Glutamatergic neuron (in vitro differentiated cells): ENCODE data around the gene HPN. TPM values are rescaled to one million over a fixed set of nuclear protein-coding genes. Genes with fewer than 3 reads are reported as not detected.

Source experiments
- DNase-seq: peaks from one replicate; pipeline ENCODE4 v3.0.0; 2022
- H3K27ac Mint-ChIP-seq: one replicate; pipeline ENCODE4 v1.8.0; 2020; ENCODE audit warnings: mild to moderate bottlenecking, mixed read lengths, inconsistent platforms; ENCODE audit not compliant: unreplicated experiment
- H3K27me3 Mint-ChIP-seq: one replicate; pipeline ENCODE4 v1.8.0; 2020; ENCODE audit warnings: mild to moderate bottlenecking, moderate library complexity, mixed read lengths, inconsistent platforms; ENCODE audit not compliant: unreplicated experiment
- H3K36me3 Mint-ChIP-seq: one replicate; pipeline ENCODE4 v1.8.0; 2020; ENCODE audit warnings: mild to moderate bottlenecking, mixed read lengths, inconsistent platforms; ENCODE audit not compliant: unreplicated experiment
- H3K4me1 Mint-ChIP-seq: one replicate; pipeline ENCODE4 v1.8.0; 2020; ENCODE audit warnings: mild to moderate bottlenecking, low read depth, mixed read lengths, inconsistent platforms; ENCODE audit not compliant: unreplicated experiment
- H3K4me3 Mint-ChIP-seq: one replicate; pipeline ENCODE4 v1.8.0; 2020; ENCODE audit warnings: mild to moderate bottlenecking, mixed read lengths, inconsistent platforms; ENCODE audit not compliant: unreplicated experiment
- H3K9me3 Mint-ChIP-seq: one replicate; pipeline ENCODE4 v1.8.0; 2020; ENCODE audit warnings: mild to moderate bottlenecking, moderate library complexity, mixed read lengths, inconsistent platforms; ENCODE audit not compliant: unreplicated experiment
- CTCF ChIP-seq: fragments of 200-600 bp; sonication (generic); IDR thresholded peaks from one replicate; pipeline ENCODE4 v1.5.0; 2021; ENCODE audit not compliant: partially characterized antibody, unreplicated experiment
- total RNA-seq: library from RNA; stranded (reverse); fragmentation: NEBNext Ultra II Directional; extraction: Animal tissue kit (Norgen Biotek cat#: 25700); gene quantifications from one replicate; pipeline ENCODE4 v1.2.1, GENCODE V29; 2021; ENCODE audit not compliant: unreplicated experiment

HPN gene
- total RNA-seq, 1 donor from 2014 or later: 0.29 TPM

DNA sequence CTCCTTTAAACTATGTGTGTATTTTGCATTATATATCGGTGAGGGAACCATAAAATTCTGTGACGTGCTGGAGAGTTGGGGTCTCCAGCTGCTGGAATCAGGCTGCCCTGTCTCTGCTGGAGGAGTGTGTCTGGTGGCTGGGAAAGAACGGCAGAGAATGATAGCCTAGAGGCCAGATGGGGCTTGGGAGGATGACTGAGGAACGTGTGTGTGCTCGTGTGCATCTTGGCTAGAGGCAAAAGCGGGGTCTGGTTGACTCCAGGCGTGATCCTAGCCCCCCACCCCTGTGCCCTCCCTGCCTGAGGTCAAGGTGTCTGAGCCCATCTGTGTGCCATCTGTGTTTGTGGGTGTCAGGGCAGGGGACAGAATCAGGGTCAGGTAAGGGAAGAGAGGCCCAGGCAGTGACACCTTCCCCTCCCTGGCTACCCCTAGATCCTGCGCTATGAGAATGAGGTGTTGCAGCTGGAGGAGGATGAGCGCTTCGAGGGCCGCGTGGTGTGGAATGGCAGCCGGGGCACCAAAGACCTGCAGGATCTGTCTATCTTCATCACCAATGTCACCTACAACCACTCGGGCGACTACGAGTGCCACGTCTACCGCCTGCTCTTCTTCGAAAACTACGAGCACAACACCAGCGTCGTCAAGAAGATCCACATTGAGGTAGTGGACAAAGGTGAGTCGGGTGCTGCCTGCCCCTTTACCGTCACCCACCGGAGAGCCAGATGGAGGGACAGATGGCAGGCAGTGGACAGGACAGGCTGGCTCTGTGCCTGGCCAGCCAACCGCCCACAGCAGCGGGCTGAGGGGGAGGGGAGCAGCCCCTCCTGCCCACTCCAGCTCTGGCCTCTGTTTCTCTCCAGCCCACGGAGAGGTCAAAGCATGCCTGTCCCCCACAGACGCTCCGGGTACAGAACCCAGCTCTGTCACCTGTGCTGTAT, 8.2 kb upstream of the HPN start:
- Mint-ChIP-seq H3K27ac (peak overlapping the region; percentile 83), H3K27me3 (peaks cover 15% of the 10 kb centered on the region), H3K4me1 (peaks cover 26% of the 10 kb centered on the region), H3K4me3 (peak overlapping the region; percentile 74), H3K9me3 (peaks cover 12% of the 10 kb centered on the region), H3K36me3 (no peaks in the 10 kb centered on the region)
- no peak for TF ChIP-seq CTCF
- no peak for DNase-seq

DNA sequence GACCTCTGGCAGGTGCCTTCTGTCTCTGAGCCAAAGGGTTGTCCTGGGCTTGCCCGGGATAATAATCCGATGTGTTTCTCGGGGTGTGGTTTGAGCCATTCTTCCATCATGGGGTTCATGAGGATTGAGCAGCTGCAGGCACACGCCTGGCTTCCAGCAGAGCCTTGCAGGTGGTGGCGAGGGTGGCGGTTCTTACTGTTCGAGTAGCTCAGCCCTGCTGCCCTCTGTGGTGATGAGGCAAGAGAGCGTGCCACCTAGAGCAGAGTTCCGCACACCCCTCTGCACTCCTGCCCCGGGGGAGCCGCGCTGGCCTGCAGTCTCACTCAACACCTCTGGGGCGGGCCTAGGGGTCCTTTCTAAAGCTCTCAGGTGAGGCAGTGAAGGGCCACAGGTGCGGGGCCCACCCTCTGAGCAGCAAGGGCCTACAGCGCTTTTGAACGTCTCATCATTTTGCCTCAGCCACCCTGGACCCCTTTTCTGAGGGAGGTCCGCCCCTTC, 7.5 kb upstream of the HPN start:
- Mint-ChIP-seq H3K36me3 (no peaks in the 10 kb centered on the region), H3K9me3 (peaks cover 12% of the 10 kb centered on the region), H3K27ac (peak overlapping the region; percentile 66), H3K4me3 (peak overlapping the region; percentile 67), H3K27me3 (peaks cover 18% of the 10 kb centered on the region), H3K4me1 (peaks cover 26% of the 10 kb centered on the region)
- TF ChIP-seq CTCF: no peak
- no peak for DNase-seq

GRCh38 chr19:35034588-35035382, 6.7 kb upstream of the HPN start:
- no peak for DNase-seq
- no peaks in the 10 kb centered on the region for H3K36me3 Mint-ChIP-seq
- no peak overlapping the region for H3K27ac Mint-ChIP-seq
- peaks cover 26% of the 10 kb centered on the region for H3K4me1 Mint-ChIP-seq
- peaks cover 15% of the 10 kb centered on the region for H3K27me3 Mint-ChIP-seq
- no peak for TF ChIP-seq CTCF
- H3K9me3 Mint-ChIP-seq: peaks cover 9% of the 10 kb centered on the region
- H3K4me3 Mint-ChIP-seq: peak overlapping the region; percentile 46

DNA sequence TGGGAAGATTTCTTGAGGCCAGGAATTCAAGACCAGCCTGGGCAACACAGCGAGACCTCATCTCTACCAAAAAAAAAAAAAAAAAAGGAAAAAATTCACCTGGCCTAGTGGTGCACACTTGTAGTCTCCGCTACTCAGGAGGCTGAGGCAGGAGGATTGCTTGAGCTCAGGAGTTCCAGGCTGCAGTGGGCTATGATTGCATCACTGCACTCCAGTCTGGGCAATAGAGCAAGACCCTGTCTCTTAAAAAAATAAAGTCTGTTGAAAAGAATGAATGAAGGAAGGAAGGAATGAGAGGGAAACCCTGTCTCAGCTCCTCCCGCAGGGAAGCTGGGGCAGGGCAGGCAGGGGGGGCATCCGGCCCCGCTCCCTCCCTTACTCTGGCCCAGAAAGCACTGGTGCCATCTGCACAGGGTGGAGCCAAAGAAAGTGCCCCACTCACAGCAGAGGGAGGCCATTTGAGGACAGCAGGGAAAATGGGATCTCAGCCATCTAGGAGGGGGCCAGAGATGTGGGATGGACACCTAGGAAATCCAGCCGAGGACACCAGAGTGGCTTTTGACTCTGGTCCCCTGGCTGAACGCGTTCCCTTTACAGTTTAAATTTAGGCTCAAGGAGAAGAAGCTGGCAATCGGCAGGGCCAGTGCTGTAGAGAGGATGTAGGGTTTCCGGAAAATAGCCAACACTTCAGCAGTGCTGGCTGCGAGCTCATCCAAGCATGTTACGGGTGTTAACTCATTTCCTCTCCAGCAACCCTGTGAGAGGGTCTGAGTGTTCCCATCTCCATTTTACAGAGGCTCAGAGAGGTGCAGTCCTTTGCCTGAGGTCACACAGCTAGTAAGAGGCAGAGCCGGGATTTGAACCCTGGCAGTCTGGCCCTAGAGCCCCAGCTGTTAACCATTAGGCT, 3.6 kb upstream of the HPN start:
- H3K4me1 Mint-ChIP-seq: peaks cover 11% of the 10 kb centered on the region
- peak overlapping the region; percentile 43 for H3K4me3 Mint-ChIP-seq
- H3K36me3 Mint-ChIP-seq: no peaks in the 10 kb centered on the region
- TF ChIP-seq CTCF: no peak
- no peak overlapping the region for H3K27ac Mint-ChIP-seq
- DNase-seq: no peak
- H3K27me3 Mint-ChIP-seq: peaks cover 13% of the 10 kb centered on the region
- H3K9me3 Mint-ChIP-seq: peaks cover under 1% of the 10 kb centered on the region
